Lower leg skin (tissue), 3 donors: ENCODE data around the gene LMNB1.

Experiments used
- CTCF ChIP-seq, 3 donors: fragments of 450-650 bp; IDR thresholded peaks; one replicate each; pipeline ENCODE4 v1.5.1; 2016; ENCODE audit warnings: antibody characterized with exemption in 3 of 3, mild to moderate bottlenecking in 3 of 3, moderate library complexity in 2 of 3
- POLR2A ChIP-seq, 2 donors: fragments of 450-650 bp; IDR thresholded peaks; one replicate each; pipeline ENCODE4 v1.6.1; 2016 to 2017; ENCODE audit warnings: antibody characterized with exemption in 2 of 2, mild to moderate bottlenecking in 1 of 2, moderate library complexity in 1 of 2

GRCh38 chr5:126869005-126869451 lies 92.1 kb downstream of the LMNB1 start:
- no peak for TF ChIP-seq CTCF (IDR thresholded peaks at IDR 0.05)
- no peak for TF ChIP-seq POLR2A (IDR thresholded peaks at IDR 0.05)
